Measurements from ENCODE around the gene SBF2. TPM values are rescaled to one million over a fixed set of nuclear protein-coding genes. Genes with fewer than 3 reads are reported as not detected.

Gene SBF2
- total and polyA plus RNA-seq, 9 of the 15 experiments (the other 6 are each of a cell fraction or from before 2014, with no cell fraction given) = 0.80 to 9.5 (median 5.0) TPM

- TF ChIP-seq, protein P1, sequence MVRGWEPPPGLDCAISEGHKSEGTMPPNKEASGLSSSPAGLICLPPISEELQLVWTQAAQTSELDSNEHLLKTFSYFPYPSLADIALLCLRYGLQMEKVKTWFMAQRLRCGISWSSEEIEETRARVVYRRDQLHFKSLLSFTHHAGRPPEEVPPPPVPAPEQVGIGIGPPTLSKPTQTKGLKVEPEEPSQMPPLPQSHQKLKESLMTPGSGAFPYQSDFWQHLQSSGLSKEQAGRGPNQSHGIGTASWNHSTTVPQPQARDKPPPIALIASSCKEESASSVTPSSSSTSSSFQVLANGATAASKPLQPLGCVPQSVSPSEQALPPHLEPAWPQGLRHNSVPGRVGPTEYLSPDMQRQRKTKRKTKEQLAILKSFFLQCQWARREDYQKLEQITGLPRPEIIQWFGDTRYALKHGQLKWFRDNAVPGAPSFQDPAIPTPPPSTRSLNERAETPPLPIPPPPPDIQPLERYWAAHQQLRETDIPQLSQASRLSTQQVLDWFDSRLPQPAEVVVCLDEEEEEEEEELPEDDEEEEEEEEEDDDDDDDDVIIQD (CRISPR knock-in tag; IDR thresholded peaks at IDR 0.05) = no peak
- TF ChIP-seq ELF2 (CRISPR knock-in tag; IDR thresholded peaks at IDR 0.05) = no peak
- no peak for TF ChIP-seq ARHGAP35 (IDR thresholded peaks at IDR 0.05; ENCODE audit: partially characterized antibody)
- peak; percentile 70 for TF ChIP-seq ZNF316 (IDR thresholded peaks at IDR 0.05)
- TF ChIP-seq ZNF77 (CRISPR knock-in tag; IDR thresholded peaks at IDR 0.05) = no peak
- peak; percentile 56; the same call in 1 of the 2 replicates for TF ChIP-seq C11orf30 (IDR thresholded peaks at IDR 0.05; ENCODE audit: low read depth)
- TF ChIP-seq, protein P2, sequence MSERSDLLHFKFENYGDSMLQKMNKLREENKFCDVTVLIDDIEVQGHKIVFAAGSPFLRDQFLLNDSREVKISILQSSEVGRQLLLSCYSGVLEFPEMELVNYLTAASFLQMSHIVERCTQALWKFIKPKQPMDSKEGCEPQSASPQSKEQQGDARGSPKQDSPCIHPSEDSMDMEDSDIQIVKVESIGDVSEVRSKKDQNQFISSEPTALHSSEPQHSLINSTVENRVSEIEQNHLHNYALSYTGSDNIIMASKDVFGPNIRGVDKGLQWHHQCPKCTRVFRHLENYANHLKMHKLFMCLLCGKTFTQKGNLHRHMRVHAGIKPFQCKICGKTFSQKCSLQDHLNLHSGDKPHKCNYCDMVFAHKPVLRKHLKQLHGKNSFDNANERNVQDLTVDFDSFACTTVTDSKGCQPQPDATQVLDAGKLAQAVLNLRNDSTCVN (CRISPR knock-in tag; IDR thresholded peaks at IDR 0.05) = no peak
- no peak for TF ChIP-seq SREBF2 (CRISPR knock-in tag; IDR thresholded peaks at IDR 0.05)
- TF ChIP-seq TFAM (CRISPR knock-in tag; conservative IDR thresholded peaks at IDR 0.05) = no peak
- no peak for TF ChIP-seq HDGF (IDR thresholded peaks at IDR 0.05)
- TF ChIP-seq MAFF (IDR thresholded peaks at IDR 0.05; ENCODE audit: low read length) = peak; percentile 37; the same call in 1 of the 2 replicates
- TF ChIP-seq MAFK (IDR thresholded peaks at IDR 0.05; ENCODE audit: low read length) = peak; percentile 45; the same call in 1 of the 2 replicates
Observed at GRCh38 chr11:9774109-9774508, 519.9 kb downstream of the SBF2 start (continued).
